IMR-90 (cell line): ENCODE measurements around the gene COL4A2. TPM values are rescaled to one million over a fixed set of nuclear protein-coding genes. Genes with fewer than 3 reads are reported as not detected.
A peak's percentile ranks its signal among the peaks of the same experiment; 100 is the strongest.

ENCODE experiments used
- ATAC-seq: fragments of 200-7000 bp; cut with Tn5 transposase; 2 replicates; pipeline ENCODE4 v1.9.1; 2020; ENCODE audit warnings: low read depth, mild to moderate bottlenecking, moderate library complexity
- BruUV-seq: library from RNA; stranded (reverse); fragments of 400-500 nt; replicated peaks from 2 replicates; lab custom pipeline; 2021; lab: Mats Ljungman, UMichigan
- CTCF ChIA-PET: fragments of 300-600 bp; formaldehyde crosslinking; extraction: SDS; loops from one replicate; lab custom pipeline; 2021; ENCODE audit warnings: antibody characterized with exemption; lab: Yijun Ruan, JAX
- POLR2A ChIA-PET: fragments of 300-600 bp; sonication (Branson Sonifier 250); formaldehyde crosslinking; loops from one replicate; lab custom pipeline; 2022; ENCODE audit warnings: antibody characterized with exemption; ENCODE audit not compliant: unreplicated experiment; lab: Charles Lee
- DNase-seq: peaks from one replicate; pipeline ENCODE4 v3.0.0; 2013
- H2AFZ ChIP-seq: replicated peaks from 2 replicates; pipeline ENCODE3; 2013; ENCODE audit warnings: low read length, mild to moderate bottlenecking; ENCODE audit not compliant: poor library complexity
- H2AK5ac ChIP-seq: 2 replicates; pipeline ENCODE4 v1.6.1; 2013; ENCODE audit warnings: low read depth, low read length, inconsistent platforms
- H2AK9ac ChIP-seq: replicated peaks from 2 replicates; pipeline ENCODE3; 2013; ENCODE audit warnings: mild to moderate bottlenecking, low read depth, low read length, moderate library complexity; ENCODE audit not compliant: poor library complexity
- H2BK120ac ChIP-seq: 2 replicates; pipeline ENCODE4 v1.6.1; 2013; ENCODE audit warnings: low read depth, low read length, inconsistent platforms
- H2BK15ac ChIP-seq: 3 replicates; pipeline ENCODE4 v1.6.1; 2013; ENCODE audit warnings: low read depth, low read length, inconsistent platforms
- H2BK20ac ChIP-seq: 2 replicates; pipeline ENCODE4 v1.6.1; 2013; ENCODE audit warnings: low read depth, mild to moderate bottlenecking, inconsistent platforms, low read length, moderate library complexity
- H2BK5ac ChIP-seq: 2 replicates; pipeline ENCODE4 v1.6.1; 2013; ENCODE audit warnings: mild to moderate bottlenecking, low read depth, low read length, inconsistent platforms; ENCODE audit not compliant: poor library complexity, severe bottlenecking
- H3K14ac ChIP-seq: replicated peaks from 2 replicates; pipeline ENCODE4 v1.6.1; 2013; ENCODE audit warnings: low read depth, low read length, inconsistent platforms
- H3K18ac ChIP-seq: 2 replicates; pipeline ENCODE4 v1.6.1; 2013; ENCODE audit warnings: low read depth, low read length, control low read depth
- H3K23ac ChIP-seq: 2 replicates; pipeline ENCODE4 v1.6.1; 2013; ENCODE audit warnings: low read depth, low read length, inconsistent platforms
- H3K27ac ChIP-seq: 2 replicates; pipeline ENCODE4 v1.5.1; 2013; ENCODE audit warnings: mild to moderate bottlenecking, control low read depth, low read length; ENCODE audit not compliant: insufficient read depth
- H3K27me3 ChIP-seq: 2 replicates; pipeline ENCODE4 v1.6.1; 2013; ENCODE audit warnings: low read length; ENCODE audit not compliant: control insufficient read depth, insufficient read depth
- H3K36me3 ChIP-seq: 2 replicates; pipeline ENCODE4 v1.6.1; 2013; ENCODE audit warnings: low read length, mixed read lengths; ENCODE audit not compliant: control insufficient read depth, insufficient read depth
- H3K4ac ChIP-seq: 2 replicates; pipeline ENCODE4 v1.6.1; 2013; ENCODE audit warnings: low read depth, low read length, inconsistent platforms
- H3K4me1 ChIP-seq: 2 replicates; pipeline ENCODE4 v1.6.1; 2013; ENCODE audit warnings: low read length, mixed read lengths; ENCODE audit not compliant: control insufficient read depth, insufficient read depth
- H3K4me2 ChIP-seq: 2 replicates; pipeline ENCODE4 v1.6.1; 2013; ENCODE audit warnings: low read depth, mild to moderate bottlenecking, control low read depth, low read length, moderate library complexity
- H3K4me3 ChIP-seq: 2 replicates; pipeline ENCODE4 v1.5.1; 2013; ENCODE audit warnings: low read depth, mild to moderate bottlenecking, control low read depth, low read length, moderate library complexity; ENCODE audit not compliant: insufficient read depth
- H3K56ac ChIP-seq: 2 replicates; pipeline ENCODE4 v1.6.1; 2013; ENCODE audit warnings: low read length, inconsistent platforms; ENCODE audit not compliant: insufficient read depth; ENCODE audit errors: extremely low read depth
- H3K79me1 ChIP-seq, 2 experiments: 2 replicates each; pipeline ENCODE4 v1.6.1; 2013; ENCODE audit warnings: low read length in 2 of 2, inconsistent platforms in 1 of 2, low read depth in 1 of 2
- H3K9ac ChIP-seq: 2 replicates; pipeline ENCODE4 v1.6.1; 2013; ENCODE audit warnings: low read depth, low read length, control low read depth
- H3K9me1 ChIP-seq: 2 replicates; pipeline ENCODE4 v1.6.1; 2013; ENCODE audit warnings: low read length, inconsistent platforms; ENCODE audit not compliant: insufficient read depth
- H3K9me3 ChIP-seq: 2 replicates; pipeline ENCODE4 v1.6.1; 2013; ENCODE audit warnings: low read length; ENCODE audit not compliant: control insufficient read depth, insufficient read depth
- H4K20me1 ChIP-seq: 2 replicates; pipeline ENCODE4 v1.6.1; 2013; ENCODE audit warnings: low read length, inconsistent platforms; ENCODE audit not compliant: insufficient read depth
- H4K5ac ChIP-seq: 2 replicates; pipeline ENCODE4 v1.6.1; 2013; ENCODE audit warnings: mild to moderate bottlenecking, low read depth, low read length, control low read depth
- H4K8ac ChIP-seq, 2 experiments: 2 replicates each; pipeline ENCODE4 v1.6.1; 2013; ENCODE audit warnings: low read depth in 2 of 2, low read length in 2 of 2, control low read depth in 1 of 2, inconsistent platforms in 1 of 2
- H4K91ac ChIP-seq: 2 replicates; pipeline ENCODE4 v1.6.1; 2013; ENCODE audit warnings: low read depth, low read length, inconsistent platforms; ENCODE audit not compliant: insufficient read depth
- BHLHE40 ChIP-seq: fragments of 150-350 bp; IDR thresholded peaks from 2 replicates; pipeline ENCODE4 v1.6.1; 2016; ENCODE audit warnings: mild to moderate bottlenecking, low read depth, low read length
- CEBPB ChIP-seq: IDR thresholded peaks from 2 replicates; pipeline ENCODE4 v1.6.1; 2012; ENCODE audit warnings: low read depth, low read length, improper control_type of control experiment
- CHD1 ChIP-seq: IDR thresholded peaks from 2 replicates; pipeline ENCODE4 v1.6.1; 2012; ENCODE audit warnings: low read depth, low read length, improper control_type of control experiment
- FOS ChIP-seq: fragments of 150-350 bp; IDR thresholded peaks from 2 replicates; pipeline ENCODE4 v1.6.1; 2016; ENCODE audit warnings: low read depth, low read length
- MAFK ChIP-seq: IDR thresholded peaks from 2 replicates; pipeline ENCODE4 v1.6.1; 2012; ENCODE audit warnings: low read depth, low read length, improper control_type of control experiment
- MAZ ChIP-seq: IDR thresholded peaks from 2 replicates; pipeline ENCODE4 v1.6.1; 2012; ENCODE audit warnings: low read depth, mild to moderate bottlenecking, low read length, improper control_type of control experiment, moderate library complexity, borderline replicate concordance
- MXI1 ChIP-seq: IDR thresholded peaks from 2 replicates; pipeline ENCODE4 v1.6.1; 2012; ENCODE audit warnings: low read depth, mild to moderate bottlenecking, low read length, moderate library complexity, borderline replicate concordance
- NFE2L2 ChIP-seq: fragments of 150-350 bp; IDR thresholded peaks from 2 replicates; pipeline ENCODE4 v1.6.1; 2016; ENCODE audit warnings: low read depth, mild to moderate bottlenecking, low read length
- POLR2A ChIP-seq: IDR thresholded peaks from 2 replicates; pipeline ENCODE4 v1.6.1; 2012; ENCODE audit warnings: mild to moderate bottlenecking, low read depth, low read length
- RAD21 ChIP-seq: IDR thresholded peaks from 2 replicates; pipeline ENCODE4 v1.6.1; 2012; ENCODE audit warnings: low read length, improper control_type of control experiment
- RCOR1 ChIP-seq: IDR thresholded peaks from 2 replicates; pipeline ENCODE4 v1.6.1; 2012; ENCODE audit warnings: mild to moderate bottlenecking, low read length, improper control_type of control experiment; ENCODE audit not compliant: insufficient replicate concordance
- RFX5 ChIP-seq: IDR thresholded peaks from 2 replicates; pipeline ENCODE4 v1.8.0; 2012; ENCODE audit warnings: low read depth, mild to moderate bottlenecking, low read length, moderate library complexity
- SMC3 ChIP-seq: fragments of 150-350 bp; IDR thresholded peaks from 2 replicates; pipeline ENCODE4 v1.6.1; 2016; ENCODE audit warnings: low read depth, mild to moderate bottlenecking, antibody characterized with exemption, low read length, moderate library complexity
- WGBS, 2 experiments: methylation state at CpG; one replicate each; pipeline versions ENCODE4 v1.1.5 to v1.1.7; 2013; ENCODE audit warnings: missing lambda C conversion rate in 2 of 2; ENCODE audit not compliant: insufficient read length in 1 of 2; ENCODE audit errors: extremely low coverage in 2 of 2; 5-methylcytosine and 5-hydroxymethylcytosine counted together
- dilution Hi-C: fragments of 300-500 bp; cut with HindIII; formaldehyde crosslinking; loops from one replicate; pipeline ENCODE4 v1.14.3; 2018; ENCODE audit warnings: low sequenced_read_pairs; ENCODE audit not compliant: unreplicated experiment
- in situ Hi-C: fragments of 300-500 bp; cut with MboI; formaldehyde crosslinking; loops from 3 replicates; pipeline ENCODE4 v1.14.3; 2019; ENCODE audit warnings: low sequenced_read_pairs, inconsistent platforms, mixed read lengths
- intact Hi-C: fragments of 100-400 bp; cut with micrococcal nuclease; formaldehyde crosslinking; loops from 2 replicates; pipeline ENCODE4 v1.10.0; 2022
- polyA plus RNA-seq, 3 experiments: library from polyadenylated mRNA; depleted of rRNA; stranded (reverse); fragments of >200 nt; gene quantifications; 2 replicates each; pipeline ENCODE4 v1.2.3, GENCODE V29; 2012; ENCODE audit warnings: low replicate concordance in 1 of 3
- total RNA-seq: library from RNA; depleted of rRNA; stranded (reverse); fragments of >200 nt; gene quantifications from 2 replicates; pipeline ENCODE4 v1.2.3, GENCODE V29; 2012
- TF ChIP-seq, protein P1 (sequence below): fragments of 150-350 bp; IDR thresholded peaks from 2 replicates; pipeline ENCODE4 v1.6.1; 2016; ENCODE audit warnings: low read depth, mild to moderate bottlenecking, low read length, moderate library complexity, borderline replicate concordance
- TF ChIP-seq, protein P2 (sequence below): fragments of 150-350 bp; IDR thresholded peaks from 2 replicates; pipeline ENCODE4 v1.6.1; 2017; ENCODE audit warnings: mild to moderate bottlenecking, antibody characterized with exemption, low read length, low read depth
- TF ChIP-seq, protein P3 (sequence below): conservative IDR thresholded peaks from 2 replicates; pipeline ENCODE4 v1.5.1; 2012; ENCODE audit warnings: mild to moderate bottlenecking, low read depth, low read length, improper control_type of control experiment

COL4A2 gene
- total and polyA plus RNA-seq, 2 of the 4 experiments (the other 2 are of a cell fraction): 90.7 to 457 TPM

DNA sequence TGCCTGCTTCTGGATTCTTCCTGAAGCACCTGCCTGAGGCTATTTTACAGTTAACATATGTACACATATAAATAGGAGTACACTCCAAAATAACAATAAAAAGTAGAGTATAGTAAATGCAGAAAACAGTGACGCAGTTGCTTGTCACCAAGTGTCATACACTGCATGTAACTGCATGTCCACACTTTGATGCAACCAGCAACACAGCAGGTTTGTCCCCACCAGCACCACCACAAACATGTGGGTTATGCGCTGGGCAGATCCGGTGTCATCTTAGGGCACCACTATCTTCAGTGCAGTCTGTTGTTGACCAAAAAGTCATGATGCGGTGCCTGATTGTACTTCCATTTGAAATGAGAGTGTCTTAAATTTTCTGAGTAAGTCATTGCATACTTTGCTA lies 51.3 kb downstream of the COL4A2 start:
- H3K4me1 ChIP-seq: peaks cover 13% of the 10 kb centered on the region
- no peak overlapping the region; the same call in 1 of the 2 replicates for H4K5ac ChIP-seq
- ChIA-PET POLR2A (no interaction called here), CTCF (no interaction called here)
- no peaks in the 10 kb centered on the region for H3K27me3 ChIP-seq
- H2BK5ac ChIP-seq: peak overlapping the region; percentile 48
- in situ Hi-C loops: no loop called here
- H3K14ac ChIP-seq: no peak overlapping the region
- no TSS peak for BruUV-seq
- peak overlapping the region; percentile 9; the same call in 1 of the 2 replicates for H4K91ac ChIP-seq
- peaks cover 32% of the 10 kb centered on the region for H4K20me1 ChIP-seq
- H3K23ac ChIP-seq: 0 out of 2 replicates have a peak overlapping the region, but pooled peaks have one; percentile 5
- H3K9me1 ChIP-seq: peaks cover 41% of the 10 kb centered on the region
- H3K36me3 ChIP-seq: peaks cover 34% of the 10 kb centered on the region
- 0 out of 4 replicates have a peak overlapping the region, but pooled peaks of 1 of the 2 experiments have one; percentile 9 for H4K8ac ChIP-seq
- no peak overlapping the region for H2AFZ ChIP-seq
- H3K4me3 ChIP-seq: no peak overlapping the region
- peak overlapping the region; percentile 52; the same call in 1 of the 2 replicates for H3K18ac ChIP-seq
- WGBS, 2 experiments: no CpG with 5 or more reads among the region's 4 CpGs
- ATAC-seq: no peak
- peak overlapping the region; percentile 5; the same call in 1 of the 2 replicates for H2BK120ac ChIP-seq
- intact Hi-C loops: no loop called here
- H3K27ac ChIP-seq: no peak overlapping the region
- no peak overlapping the region for H2BK20ac ChIP-seq
- peak overlapping the region; percentile 6; the same call in 1 of the 2 replicates for H3K4ac ChIP-seq
- no peak overlapping the region for H3K4me2 ChIP-seq
- DNase-seq: no peak
- no peak overlapping the region for H2AK9ac ChIP-seq
- H2AK5ac ChIP-seq: peak overlapping the region; percentile 44
- H2BK15ac ChIP-seq: 0 out of 3 replicates have a peak overlapping the region, but pooled peaks have one; percentile 10
- H3K79me1 ChIP-seq: peaks cover 27 to 82% of the 10 kb centered on the region in 2 experiments
- dilution Hi-C loops: no loop called here
- no peak for TF ChIP-seq RFX5
- TF ChIP-seq CEBPB: no peak
- TF ChIP-seq, protein P1, sequence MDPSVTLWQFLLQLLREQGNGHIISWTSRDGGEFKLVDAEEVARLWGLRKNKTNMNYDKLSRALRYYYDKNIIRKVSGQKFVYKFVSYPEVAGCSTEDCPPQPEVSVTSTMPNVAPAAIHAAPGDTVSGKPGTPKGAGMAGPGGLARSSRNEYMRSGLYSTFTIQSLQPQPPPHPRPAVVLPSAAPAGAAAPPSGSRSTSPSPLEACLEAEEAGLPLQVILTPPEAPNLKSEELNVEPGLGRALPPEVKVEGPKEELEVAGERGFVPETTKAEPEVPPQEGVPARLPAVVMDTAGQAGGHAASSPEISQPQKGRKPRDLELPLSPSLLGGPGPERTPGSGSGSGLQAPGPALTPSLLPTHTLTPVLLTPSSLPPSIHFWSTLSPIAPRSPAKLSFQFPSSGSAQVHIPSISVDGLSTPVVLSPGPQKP: no peak
- TF ChIP-seq SMC3: no peak
- no peak for TF ChIP-seq POLR2A
- TF ChIP-seq, protein P2, sequence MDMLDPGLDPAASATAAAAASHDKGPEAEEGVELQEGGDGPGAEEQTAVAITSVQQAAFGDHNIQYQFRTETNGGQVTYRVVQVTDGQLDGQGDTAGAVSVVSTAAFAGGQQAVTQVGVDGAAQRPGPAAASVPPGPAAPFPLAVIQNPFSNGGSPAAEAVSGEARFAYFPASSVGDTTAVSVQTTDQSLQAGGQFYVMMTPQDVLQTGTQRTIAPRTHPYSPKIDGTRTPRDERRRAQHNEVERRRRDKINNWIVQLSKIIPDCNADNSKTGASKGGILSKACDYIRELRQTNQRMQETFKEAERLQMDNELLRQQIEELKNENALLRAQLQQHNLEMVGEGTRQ: no peak
- TF ChIP-seq FOS: no peak
- no peak for TF ChIP-seq NFE2L2
- TF ChIP-seq, protein P3, sequence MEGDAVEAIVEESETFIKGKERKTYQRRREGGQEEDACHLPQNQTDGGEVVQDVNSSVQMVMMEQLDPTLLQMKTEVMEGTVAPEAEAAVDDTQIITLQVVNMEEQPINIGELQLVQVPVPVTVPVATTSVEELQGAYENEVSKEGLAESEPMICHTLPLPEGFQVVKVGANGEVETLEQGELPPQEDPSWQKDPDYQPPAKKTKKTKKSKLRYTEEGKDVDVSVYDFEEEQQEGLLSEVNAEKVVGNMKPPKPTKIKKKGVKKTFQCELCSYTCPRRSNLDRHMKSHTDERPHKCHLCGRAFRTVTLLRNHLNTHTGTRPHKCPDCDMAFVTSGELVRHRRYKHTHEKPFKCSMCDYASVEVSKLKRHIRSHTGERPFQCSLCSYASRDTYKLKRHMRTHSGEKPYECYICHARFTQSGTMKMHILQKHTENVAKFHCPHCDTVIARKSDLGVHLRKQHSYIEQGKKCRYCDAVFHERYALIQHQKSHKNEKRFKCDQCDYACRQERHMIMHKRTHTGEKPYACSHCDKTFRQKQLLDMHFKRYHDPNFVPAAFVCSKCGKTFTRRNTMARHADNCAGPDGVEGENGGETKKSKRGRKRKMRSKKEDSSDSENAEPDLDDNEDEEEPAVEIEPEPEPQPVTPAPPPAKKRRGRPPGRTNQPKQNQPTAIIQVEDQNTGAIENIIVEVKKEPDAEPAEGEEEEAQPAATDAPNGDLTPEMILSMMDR: no peak
- TF ChIP-seq MAZ: no peak
- TF ChIP-seq MXI1: no peak
- TF ChIP-seq MAFK: no peak
- TF ChIP-seq BHLHE40: no peak
- TF ChIP-seq CHD1: no peak
- no peak for TF ChIP-seq RAD21
- TF ChIP-seq RCOR1: no peak
- no peak overlapping the region for H3K9ac ChIP-seq
- H3K9me3 ChIP-seq: no peaks in the 10 kb centered on the region
- H3K56ac ChIP-seq: no peak overlapping the region
